ENCODE data around the gene SYCN.
"Not testable (repeated sequence)": the region's sequence is repeated elsewhere in the genome, so short reads cannot be mapped to it uniquely, and the experiment has no call there.

The SYCN gene, protein sequence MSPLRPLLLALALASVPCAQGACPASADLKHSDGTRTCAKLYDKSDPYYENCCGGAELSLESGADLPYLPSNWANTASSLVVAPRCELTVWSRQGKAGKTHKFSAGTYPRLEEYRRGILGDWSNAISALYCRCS

DNA sequence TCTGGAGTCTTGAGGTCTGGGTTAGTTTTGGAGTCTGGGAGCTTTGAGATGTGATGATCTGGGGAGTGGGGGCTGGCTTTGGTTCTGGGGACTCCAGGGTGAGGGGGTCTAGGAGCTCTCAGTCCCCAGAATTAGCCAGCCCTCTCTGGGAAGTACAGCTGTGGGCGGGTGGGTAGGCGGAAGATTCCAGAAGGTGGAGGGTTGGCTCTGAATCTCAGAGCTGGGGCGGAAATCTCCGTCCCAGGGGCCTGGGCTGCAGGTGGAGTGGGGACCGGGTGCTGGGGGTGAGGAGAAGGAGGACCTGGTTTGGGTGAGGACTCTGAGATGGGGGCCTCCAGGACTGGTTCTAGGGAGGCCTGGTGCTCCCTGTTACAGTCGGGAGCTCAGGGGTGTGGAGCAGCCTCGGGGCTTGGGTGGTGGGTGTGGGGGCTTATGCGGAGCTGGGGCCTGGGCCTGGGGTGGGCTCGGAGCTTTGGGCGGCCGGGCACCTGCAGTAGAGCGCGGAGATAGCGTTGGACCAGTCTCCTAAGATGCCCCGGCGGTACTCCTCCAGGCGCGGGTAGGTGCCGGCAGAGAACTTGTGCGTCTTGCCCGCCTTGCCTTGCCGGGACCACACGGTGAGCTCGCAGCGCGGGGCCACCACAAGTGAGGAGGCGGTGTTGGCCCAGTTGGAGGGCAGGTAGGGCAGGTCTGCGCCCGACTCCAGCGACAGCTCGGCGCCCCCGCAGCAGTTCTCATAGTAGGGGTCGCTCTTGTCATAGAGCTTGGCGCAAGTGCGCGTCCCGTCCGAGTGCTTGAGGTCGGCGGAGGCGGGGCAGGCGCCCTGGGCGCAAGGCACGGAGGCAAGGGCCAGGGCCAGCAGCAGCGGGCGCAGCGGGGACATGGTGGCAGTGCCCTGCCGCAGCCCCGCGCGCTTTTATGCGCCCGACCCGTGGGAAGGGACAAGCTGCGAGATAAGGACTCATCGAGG, at the start of gene SYCN:
Gene SYCN, minus strand, starts transcription at position 892 of the 970 bp plus-strand sequence. Its CDS starts 9 bp downstream, at position 883.
- DNase-seq, result no peak

DNA sequence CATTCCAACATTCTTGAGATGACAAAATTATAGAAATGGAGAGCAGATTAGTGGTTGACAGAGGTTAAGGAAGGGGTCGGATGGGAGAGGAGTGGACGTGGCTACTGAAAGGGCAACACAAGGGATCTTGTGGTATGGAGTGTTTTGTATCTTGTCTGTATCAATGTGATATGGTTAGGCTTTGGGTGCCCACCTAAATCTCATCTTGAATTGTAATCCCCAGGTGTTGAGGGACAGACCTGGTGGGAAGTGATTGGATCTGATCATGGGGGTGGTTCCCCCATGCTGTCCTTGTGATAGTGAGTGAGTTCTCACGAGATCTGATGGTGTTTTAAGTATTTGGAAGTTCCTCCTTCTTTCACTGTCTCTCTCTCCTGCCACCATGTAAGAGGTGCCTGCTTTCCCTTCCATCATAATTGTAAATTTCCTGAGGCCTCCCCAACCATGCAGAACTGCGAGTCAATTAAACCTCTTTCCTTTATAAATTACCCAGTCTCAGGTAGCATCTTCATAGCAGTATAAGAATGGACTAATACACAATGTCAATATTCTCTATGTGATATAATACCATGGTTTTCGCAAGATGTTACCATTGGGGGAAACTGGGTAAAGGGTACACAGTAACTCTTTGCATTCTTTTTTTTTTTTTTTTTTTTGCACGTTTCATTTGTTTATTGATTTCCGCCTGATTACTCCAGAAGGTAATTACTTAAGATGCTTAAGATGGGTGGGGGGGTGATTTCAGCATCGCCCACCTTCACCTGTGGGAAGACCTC, 49.5 kb upstream of the SYCN start:
- no peak for DNase-seq

- DNase-seq, result no peak
These were observed 48.4 kb upstream of the SYCN start for GRCh38 chr19:39252458-39252857.

GRCh38 chr19:39251846-39252245, 47.8 kb upstream of the SYCN start:
- no peak for DNase-seq

DNA sequence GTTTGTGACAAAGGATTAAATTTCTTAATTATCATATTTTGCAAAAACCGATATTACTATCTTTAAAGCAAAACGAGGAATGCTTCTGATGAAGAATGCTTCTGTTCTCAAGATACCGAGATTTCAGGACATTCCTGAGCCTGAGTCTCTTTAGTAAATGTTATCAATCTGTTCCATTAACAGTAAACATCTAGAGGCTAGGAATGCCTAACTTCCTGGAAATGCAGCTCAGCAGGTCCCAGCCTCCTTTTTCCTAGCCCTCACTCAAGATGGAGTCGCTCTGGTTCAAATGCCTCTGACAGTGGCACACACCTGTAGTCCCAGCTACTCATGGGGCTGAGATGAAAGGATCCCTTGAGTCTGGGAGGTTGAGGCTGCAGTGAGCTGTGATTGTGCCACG, 47.0 kb upstream of the SYCN start:
- no peak for DNase-seq

GRCh38 chr19:39248806-39249205, 44.7 kb upstream of the SYCN start, which contains the start of gene IFNL4:
Gene IFNL4 (minus strand): TSS chr19:39248856.
- no peak for DNase-seq

DNA sequence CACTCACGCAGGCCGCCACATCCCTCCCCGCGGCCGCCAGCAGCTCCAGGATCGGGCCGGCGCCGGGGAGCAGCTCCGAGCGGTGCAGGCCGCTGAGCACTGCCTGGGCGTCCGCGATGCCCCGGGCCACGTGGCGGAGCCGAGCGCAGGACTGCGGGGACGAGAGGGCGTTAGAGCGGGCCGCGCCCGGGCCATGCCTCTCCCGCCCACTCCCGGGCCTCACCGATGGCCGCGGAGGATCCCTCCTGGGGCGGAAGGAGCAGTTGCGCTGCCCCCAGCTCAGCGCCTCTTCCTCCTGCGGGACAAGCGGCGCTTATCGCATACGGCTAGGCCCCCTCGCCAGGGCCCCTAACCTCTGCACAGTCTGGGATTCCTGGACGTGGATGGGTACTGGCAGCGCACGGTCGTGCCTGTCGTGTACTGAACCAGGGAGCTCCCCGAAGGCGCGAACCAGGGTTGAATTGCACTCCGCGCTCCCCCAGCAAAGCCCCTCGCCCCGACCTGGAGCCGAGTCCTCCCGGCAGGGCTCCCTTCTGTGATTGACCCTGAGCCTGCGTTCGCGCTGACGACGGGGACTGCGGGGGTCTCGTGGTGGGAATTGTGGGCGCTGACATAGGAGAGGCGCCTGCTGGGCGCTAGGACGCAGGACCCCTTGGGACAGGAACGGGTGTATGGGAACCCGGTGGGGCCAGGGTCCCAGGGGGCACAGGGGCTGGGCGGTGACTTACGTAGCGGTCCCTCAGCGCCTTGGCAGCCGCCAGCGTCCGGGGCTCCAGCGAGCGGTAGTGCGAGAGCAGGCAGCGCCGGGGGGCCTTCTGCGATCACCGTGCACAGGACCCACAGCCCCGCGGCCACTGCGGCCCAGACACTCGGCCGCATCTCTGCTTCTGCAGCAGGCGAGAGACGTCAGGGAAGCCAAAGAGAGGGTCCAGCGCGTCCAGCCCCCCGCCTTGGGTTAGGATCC, 43.9 kb upstream of the SYCN start:
- no peak for DNase-seq

GRCh38 chr19:39246951-39247669, 43.0 kb upstream of the SYCN start:
- DNase-seq, result no peak

DNA sequence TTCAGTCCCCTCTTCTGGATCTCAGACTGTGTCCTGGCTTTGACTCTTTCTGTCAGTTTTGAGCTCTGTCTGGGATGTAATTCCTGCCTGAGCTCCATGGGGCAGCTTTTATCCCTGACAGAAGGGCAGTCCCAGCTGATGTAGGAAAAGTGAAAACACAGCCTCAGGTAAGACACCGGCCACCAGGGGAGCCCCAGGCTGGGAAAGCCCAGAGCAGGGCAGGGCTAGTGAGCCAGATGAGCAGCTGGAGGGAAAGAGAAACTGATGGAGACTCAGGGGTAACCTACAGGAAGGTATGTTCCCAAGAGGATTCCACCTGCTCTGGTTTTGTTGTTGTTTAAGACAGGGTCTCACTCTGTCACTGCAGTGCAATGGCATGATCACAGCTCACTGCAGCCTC, 41.1 kb upstream of the SYCN start:
- not testable (repeated sequence) for DNase-seq

DNA sequence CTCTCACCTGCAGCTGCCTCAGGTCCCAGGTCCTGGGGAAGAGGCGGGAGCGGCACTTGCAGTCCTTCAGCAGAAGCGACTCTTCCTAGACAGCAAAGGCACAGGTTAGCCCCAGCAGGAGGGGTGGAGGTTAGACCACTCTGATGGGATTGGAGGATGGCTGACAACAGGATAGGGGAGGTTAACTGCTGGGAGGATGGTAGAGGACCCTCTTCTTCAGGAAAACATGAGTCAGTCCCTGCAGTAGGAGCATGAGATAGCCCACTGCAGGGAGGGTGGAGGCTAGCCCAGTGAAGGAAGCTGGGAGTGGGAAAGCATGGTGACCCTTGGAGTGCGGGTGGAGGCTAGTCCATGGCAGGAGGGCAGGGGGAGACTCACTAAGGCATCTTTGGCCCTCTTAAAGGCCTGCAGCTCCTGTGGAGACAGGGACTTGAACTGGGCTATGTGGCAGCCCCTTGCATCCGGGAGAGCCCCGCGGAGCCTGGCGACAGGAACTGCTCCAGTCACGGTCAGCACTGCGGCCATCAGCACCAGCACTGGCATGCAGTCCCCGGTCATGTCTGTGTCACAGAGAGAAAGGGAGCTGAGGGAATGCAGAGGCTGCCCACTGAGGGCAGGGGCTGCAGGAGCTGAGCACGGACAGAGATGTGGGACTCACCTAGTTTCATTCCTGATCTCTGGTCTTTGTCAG, 40.5 kb upstream of the SYCN start, which contains the start of gene IFNL3:
Gene IFNL3, minus strand, starts transcription at position 597 of the 691 bp plus-strand sequence. Its CDS starts 39 bp downstream, at position 558.
- not testable (repeated sequence) for DNase-seq

DNA sequence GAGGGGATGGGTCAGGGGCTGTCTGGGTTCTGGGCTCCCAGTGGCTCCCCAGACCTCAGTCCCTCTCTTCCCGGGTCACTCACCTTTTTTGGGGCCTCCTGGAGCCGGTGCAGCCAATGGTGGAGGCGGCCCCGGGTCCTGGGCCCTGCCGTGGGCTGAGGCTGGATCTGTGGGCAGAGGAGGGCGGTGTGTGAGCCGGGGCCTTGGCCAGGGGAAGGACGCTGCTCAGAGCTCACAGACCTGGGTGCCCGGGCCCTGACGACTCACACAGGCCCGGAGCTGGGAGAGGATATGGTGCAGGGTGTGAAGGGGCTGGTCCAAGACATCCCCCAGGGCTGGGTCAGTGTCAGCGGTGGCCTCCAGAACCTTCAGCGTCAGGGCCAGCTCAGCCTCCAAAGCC, 39.7 kb upstream of the SYCN start:
- DNase-seq, result not testable (repeated sequence)

DNA sequence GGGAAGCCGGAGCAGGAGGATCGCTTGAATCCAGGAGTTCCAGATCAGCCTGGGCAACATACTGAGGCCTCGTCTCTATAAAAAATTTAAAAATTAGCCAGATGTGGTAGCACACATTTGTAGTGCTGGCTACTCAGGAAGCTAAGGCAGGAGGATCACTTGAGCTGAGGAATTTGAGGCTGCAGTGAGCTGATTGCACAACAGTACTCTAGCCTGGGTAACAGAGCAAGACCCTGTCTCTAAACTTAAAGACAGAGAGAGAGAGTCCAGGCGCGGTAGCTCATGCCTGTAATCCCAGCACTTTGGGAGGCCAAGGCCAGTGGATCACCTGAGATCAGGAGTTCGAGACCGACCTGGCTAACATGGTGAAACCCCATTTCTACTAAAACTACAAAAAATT, 36.4 kb upstream of the SYCN start:
- DNase-seq, result no peak

GRCh38 chr19:39238944-39239343, 34.9 kb upstream of the SYCN start:
- no peak for DNase-seq

DNA sequence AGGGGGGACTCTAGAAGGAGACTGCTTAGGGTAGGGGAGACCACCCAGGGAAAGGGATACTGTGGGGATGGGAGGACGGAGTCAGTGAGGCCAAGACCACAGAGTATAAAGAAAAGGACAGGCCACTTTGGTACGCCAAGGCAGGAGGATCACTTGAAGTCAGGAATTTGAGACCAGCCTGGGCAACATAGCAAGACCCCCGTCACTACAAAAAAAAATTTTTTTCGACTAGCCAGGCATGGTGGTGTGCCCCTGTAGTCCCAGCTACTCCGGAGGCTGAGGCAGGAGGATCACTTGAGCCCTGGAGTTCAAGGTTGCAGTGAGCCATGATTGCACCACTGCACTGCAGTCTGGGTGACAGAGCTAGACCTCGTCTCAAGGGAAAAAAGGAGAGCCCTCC, 34.1 kb upstream of the SYCN start:
- no peak for DNase-seq

- DNase-seq, result no peak
These were observed 33.4 kb upstream of the SYCN start for GRCh38 chr19:39237200-39238184.

DNA sequence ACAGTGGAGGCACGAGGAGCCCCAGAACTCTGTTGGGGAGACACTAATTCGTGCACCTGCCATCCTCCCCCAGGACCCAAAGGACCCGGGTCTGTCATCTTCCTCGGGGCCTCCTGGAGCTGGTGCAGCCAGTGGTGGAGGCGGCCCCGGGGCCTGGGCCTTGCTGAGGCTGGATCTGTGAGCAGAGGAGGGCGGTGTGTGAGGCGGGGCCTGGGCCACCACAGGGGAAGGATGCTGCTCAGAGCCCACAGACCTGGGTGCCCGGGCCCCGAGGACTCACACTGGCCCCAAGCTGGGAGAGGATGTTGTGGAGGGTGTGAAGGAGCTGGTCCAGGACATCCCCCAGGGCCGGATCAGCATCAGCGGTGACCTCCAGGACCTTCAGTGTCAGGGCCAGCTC, 32.5 kb upstream of the SYCN start:
- no peak for DNase-seq

- DNase-seq, result no peak
These were observed 28.6 kb upstream of the SYCN start for GRCh38 chr19:39232708-39233107.

- DNase-seq, result no peak
These were observed 26.2 kb upstream of the SYCN start for GRCh38 chr19:39230096-39230764.

GRCh38 chr19:39224910-39225309, 20.8 kb upstream of the SYCN start:
- DNase-seq, result no peak

Data from NCI-H187 treated with DMSO at 0.1 percent for 48 hours (cell line).